GM19239 (cell line): ENCODE measurements around the gene TNP2.
A peak's percentile ranks its signal among the peaks of the same experiment; 100 is the strongest.

Experiments used
- DNase-seq: peaks from one replicate; pipeline ENCODE4 v3.0.0; 2011; ENCODE audit warnings: low spot score; ENCODE audit not compliant: insufficient read length
- FAIRE-seq: peaks from 2 replicates; lab custom pipeline; 2011; peaks lifted over from hg19 to GRCh38; lab: Jason Lieb, UNC

The TNP2 gene

DNA sequence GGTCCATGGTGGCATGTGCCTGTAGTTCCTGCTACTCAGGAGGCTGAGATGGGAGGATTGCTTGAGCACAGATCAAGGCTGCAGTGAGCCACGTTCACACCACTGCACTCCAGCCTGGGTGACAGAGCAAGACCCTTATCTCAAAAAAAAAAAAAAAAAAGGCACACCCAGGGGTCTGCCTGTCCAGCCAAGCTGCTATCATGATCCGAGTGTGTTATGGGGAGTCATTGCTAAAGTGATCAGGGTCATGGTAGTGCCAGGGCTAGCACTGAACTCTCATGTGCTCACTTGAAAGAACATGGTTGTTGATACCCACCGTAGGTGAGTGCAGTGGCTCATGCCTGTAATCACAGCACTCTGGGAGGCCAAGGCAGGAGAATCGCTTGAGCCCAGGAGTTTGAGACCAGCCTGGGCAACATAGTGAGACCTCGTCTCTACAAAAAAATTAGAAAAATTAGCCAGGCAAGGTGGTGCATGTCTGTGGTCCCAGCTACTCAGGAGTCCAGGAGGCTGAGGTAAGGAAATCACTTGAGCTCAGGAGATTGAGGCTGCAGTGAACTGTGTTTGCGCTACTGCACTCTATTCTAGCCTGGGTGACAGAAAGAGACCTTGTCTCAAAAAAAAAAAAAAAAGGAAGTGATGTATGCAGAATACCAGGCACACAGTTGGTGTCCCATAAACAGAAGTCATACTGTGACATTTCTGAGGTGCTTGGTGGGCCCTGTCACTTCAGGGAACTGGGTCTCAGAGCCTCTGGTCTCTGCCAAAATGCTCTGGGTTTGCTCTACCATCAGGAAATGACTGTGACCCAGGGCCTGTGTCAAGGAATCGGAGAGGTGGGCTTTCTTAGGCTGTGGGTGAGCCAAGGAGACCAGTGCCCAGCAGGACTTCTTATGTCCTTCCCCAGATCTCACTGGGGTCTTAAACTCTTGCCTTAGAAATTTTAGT, 9.8 kb upstream of the TNP2 start:
- DNase-seq (no peak), FAIRE-seq (no peak)

DNA sequence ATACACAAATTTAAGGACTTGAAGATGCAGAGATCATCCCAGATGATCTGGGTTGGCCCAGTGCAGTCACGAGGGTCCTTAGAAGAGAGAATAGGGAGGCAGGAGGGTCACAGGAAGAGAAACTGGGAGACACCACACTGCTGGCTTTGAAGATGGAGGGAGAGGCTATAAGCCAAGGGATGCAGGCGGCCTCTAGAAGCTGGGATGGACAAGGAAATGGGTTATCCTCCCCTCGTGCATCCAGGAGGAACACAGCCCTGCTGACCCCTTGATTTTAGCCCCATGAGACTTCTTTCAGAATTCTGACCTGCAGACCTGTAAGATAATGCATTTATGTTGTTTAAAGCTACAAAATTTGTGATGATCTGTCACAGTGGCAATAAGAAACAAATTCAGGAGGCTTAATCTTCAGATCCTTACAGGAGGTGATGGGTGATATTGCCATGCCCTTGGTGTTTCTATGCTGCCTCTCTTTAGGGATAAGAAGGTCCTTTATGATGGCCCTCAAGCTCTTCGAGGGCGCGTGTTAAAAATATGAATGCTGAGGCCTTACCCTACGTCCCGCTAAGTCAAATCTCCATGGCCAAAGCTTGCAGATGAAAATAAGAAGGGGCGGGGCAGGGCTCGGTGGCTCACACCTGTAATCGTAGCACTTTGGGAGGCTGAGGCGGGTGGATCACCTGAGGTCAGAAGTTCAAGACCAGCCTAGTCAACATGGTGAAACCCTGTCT, 8.6 kb upstream of the TNP2 start:
- DNase-seq (no peak), FAIRE-seq (no peak)

DNA sequence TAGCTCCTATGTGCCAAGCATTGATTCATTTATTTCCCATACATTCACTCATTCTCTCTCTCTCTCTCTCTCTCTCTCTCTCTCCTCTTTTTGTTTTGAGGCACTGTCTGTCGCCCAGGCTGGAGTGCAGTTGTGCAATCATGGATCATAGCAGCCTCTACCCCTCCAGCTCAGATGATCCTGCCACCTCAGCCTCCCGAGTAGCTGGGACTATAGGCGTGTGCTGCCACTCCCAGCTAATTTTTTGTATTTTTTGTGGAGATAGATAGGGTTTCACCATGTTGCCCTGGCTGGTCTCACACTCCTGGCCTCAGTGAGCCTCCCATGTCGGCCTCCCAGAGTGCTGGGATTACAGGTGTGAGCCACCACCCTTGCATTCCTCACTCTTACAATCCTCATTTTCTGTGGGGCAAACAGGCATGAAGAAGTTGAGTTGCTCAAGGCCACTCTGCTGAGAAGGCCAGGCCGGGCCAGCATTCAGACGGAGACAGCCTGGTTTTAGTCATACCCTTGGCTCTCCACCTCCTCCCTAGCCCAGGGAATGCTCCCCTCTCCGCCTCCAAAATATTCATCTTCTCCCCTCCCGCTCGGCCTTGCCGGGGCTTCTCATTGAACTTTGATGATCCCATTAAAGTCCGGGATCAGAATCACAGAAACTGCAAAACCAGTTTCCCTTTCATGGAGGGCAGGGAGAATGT, 7.9 kb upstream of the TNP2 start:
- DNase-seq (no peak), FAIRE-seq (no peak)

DNA sequence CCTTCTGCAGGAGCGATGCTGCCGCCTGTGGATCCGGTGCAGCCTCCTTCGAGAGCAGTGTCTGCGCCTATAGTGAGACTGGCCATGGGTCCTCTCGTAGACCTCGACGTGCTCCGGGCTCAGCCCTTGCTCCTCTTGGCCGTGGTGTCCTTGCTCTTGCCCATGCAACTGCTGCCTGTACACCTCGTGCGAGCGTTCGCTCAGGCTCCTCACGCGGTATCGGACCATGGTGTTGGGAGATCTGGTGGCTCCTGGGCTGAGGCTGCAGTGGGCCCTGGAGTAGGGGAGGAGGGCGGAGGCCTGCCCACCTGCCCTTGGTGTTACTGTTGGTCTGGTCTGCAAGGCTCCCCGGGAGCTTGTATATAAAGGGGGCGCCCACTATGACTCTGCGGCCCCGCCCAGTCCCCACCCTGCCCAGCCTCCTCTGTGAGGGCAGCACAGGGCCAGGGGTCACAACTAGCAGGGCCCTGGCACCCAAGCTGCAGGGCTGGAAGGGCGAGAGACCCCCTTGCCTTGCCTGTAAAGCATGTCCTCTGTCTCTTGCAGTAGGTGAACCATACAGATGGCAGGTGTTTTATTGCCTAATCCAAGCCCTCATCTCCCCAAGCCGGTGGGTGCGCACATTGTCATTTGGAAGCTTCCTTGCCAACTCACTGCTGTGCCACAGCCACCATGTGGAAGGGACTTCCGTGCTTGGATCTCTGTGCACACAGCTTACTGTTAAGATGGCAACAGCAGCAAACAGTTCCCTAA, 7.2 kb upstream of the TNP2 start, which contains the start of gene PRM2:
Gene PRM2, minus strand, starts transcription at position 338 of the 753 bp plus-strand sequence. Its CDS starts 110 bp downstream, at position 228.
- no peak for FAIRE-seq
- no peak for DNase-seq

DNA sequence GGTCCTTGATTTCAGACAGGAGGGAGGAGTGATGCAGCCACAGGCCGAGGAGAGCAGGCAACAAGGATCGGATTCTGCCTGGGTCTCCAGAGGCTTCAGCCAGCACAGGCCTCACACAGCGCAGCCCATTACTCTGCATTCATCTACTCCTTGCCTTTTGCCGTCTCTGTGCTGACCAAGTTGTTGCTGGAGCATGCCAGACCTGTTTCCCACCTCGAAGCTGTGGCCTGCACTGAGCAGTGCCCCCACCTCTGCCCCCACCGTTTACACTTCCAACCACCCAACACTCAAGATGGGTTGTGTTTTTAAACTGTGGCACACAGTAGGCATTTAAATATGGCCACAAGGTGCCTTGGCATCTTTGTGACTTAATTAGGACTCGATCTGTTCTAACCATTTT, 5.8 kb upstream of the TNP2 start:
- FAIRE-seq (no peak), DNase-seq (no peak)

DNA sequence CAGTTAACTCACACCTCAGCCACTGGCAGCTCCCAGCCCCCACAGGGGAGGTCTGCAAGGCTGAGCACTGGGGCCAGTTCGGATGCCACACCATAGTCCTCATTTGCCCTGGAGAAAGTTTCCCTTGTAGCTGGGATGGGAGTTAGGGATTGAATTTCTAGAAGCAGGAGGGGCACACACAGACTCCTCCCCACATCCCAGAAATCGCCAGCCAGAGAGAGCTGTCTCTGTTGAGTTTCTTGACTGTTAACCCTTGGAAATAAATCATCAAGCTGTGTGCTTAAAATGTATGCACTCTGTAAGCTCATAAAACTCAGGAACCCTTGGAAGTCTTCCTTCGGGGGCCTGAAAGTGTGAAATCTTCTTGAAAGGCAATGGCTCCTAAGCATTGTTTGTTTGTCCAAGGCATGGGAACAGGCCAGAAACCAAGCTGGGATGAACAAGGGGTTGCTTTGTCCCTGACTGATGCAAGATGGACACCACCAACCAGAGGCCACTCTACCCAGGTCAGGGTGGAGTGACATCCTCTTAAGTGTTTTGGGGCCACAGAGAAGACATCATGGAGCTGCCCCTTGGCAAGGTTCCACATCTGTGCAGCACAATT, 4.7 kb upstream of the TNP2 start:
- no peak for FAIRE-seq
- DNase-seq: no peak

DNA sequence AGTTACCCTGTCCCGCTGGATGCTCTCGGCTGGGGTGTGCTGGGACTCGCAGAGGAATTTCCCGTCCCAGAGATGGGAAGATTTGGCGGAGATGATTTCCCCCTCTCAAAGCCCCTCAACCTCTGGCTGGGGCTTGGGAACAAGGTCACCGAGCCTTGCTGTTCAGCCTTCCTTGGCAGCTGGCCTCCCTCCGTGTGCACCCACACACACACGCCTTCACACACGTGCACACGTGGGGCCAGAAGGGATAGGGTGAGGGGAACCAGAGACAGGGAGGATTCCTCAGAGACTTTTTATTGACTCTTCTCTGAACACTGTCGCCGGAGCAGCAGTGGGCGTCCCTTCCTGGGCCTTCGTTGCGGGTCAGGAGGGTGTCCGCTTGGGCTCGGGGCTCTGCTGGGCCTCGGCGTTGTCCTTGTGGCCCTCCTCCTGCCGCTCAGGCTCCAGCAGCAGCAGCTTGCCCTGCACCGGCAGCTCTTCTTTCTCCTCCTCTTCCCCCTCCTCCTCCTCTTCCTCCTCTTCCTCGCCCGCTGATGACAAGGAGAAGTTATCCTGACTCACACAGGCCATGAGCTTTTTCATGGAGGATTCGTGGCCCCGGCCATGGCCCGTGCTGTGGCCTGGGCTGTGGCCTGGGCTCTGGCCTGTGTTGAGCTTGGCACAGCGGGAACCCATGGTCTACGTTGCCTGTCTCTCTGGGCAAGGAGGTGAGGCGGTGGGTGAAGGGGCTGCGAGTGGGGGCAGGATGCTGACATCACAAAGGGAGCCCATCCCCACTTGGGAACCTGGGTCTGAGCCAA, 4.0 kb upstream of the TNP2 start, which contains the start of gene PRM3:
Gene PRM3, minus strand, starts transcription at position 709 of the 800 bp plus-strand sequence. Its CDS starts 34 bp downstream, at position 675.
- no peak for FAIRE-seq

DNA sequence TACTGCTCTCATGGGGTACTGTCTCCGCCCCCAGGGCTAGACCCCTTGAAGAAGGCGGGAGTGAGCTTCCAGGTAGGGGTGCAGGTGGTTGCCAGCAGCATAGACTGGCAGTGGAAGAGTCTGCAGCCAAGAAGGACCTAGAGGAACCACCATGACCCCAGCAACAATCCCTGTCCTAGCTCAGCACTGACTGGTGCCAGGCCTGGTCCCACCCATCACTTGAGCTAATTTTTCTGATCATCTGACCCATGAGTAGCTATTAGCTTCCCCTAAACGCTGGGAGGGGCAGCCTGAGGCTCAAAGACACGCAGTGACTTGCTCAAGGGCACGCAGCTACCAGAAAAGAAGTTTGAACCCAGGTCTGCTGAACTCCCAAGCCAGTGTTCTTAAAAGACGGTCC, 3.4 kb upstream of the TNP2 start:
- FAIRE-seq: no peak
- DNase-seq: no peak

More for the DNA sequence above, 4.0 kb upstream of the TNP2 start, which contains the start of gene PRM3:
- DNase-seq: no peak

DNA sequence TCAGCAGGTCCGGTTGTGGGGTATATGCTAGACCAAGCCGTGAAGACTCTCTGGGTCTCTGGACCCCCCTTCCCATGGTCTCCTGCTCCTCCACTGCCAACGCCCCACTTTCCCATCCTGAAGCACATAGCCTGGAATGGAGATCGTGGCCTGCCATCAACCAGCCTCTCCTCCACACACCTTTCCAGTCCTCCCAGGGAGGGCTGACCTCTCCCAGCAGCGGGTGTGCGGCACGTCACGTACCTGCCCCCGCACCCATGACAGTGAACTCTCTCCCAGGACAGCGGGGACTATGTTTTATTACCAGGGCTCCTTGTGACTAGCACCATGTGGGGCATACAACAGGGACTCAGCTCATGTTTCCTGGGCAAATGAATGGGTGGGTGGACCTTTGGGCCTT, 2.5 kb upstream of the TNP2 start:
- FAIRE-seq (no peak), DNase-seq (no peak)

DNA sequence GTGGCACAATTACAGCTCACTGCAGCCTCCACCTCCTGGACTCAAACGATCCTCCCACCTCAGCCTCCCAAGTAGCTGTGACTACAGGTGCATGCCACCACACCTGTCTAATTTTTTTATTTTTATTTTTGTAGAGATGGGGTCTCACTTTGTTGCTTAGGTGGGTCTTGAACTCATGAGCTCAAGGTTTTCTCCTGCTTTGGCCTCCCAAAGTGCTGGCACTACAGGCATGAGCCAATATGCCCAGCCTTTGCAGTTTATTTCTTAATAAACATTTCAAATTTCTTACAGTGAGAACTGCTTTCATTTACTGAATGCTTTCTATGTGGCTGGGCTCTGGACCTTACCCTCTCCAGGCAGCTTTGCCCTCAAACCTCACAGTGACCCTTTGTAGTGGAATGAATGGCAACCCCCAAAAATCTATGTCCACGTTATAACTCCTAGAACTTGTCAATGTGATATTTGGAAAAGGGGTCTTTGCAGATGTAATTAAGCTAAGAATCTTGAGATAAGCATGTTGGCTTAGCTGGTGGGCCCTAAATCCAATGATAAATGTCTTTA, 1.6 kb upstream of the TNP2 start:
- no peak for FAIRE-seq
- DNase-seq: no peak

DNA sequence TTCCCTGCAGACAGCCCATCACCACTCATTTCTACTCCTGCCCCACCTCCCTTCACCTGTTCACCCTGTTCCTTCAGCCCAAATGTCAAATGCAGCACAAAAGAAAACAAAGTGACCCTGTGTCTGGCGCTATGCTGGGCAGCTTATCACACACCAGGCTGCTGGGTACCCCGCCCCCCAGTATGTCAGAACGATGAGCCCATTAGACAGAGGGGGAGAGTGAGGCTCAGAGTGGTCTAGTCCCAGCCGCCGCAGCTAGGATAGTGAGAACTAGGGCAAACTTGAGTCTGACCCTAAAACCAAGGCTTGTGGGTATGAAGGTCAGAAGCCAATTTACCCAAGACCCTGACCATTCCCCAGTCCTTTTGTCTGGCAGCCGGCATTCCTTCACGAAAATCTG, 4.0 kb downstream of the TNP2 start:
- no peak for FAIRE-seq

DNA sequence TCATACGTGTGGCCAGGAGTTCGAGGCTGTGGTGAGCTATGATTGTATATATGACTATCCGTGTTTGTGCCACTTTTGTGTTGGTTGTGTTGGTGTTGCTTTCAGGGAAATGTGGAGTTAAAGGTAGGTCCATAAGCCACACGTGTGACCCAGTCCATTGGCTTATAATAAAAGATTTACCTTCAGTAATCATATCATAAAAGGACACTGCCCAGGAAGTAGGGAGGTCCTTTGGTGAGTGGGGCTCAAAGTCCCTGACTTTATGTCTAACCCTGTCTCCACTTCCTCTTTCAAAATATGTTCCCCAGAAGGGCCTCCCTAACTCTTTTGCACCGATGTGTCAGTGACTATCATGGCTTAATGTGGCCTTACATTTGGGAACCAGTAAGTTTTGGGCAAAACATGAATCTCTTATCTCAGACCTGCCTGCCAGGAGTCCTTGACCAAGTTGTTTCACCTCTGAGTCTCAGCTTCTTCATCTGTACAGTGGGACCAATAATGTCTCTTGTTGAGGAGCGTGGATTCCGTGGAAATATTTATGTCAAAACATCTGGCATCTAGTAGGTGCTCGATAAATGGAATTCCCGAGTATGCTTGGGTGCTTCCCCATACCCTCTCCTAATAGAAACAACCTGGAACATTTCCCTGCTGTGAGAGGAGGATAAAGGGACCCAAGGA, 4.8 kb downstream of the TNP2 start:
- DNase-seq (no peak), FAIRE-seq (peak; percentile 40)

More for the DNA sequence above, 4.0 kb downstream of the TNP2 start:
- DNase-seq: no peak

DNA sequence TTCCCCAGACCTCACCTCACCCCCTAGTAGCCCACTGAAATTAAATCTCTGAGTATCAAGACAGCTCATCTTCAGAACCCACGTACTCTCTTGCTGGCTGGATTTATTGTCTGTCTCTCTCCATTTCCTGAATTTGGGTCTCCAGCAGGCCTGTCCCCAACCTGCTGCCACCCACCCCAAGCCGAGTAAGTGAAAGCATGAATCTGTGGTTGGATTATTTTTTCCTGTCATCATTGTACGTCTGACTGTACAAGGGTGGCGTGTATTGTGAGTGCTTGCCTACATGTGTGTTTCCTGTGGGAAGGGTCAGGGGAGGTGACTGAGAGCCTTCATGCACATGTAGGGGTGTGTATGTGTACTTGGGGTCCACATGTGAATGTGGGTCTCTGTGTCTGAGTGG, 5.4 kb downstream of the TNP2 start:
- DNase-seq: no peak
- FAIRE-seq: peak; percentile 71

DNA sequence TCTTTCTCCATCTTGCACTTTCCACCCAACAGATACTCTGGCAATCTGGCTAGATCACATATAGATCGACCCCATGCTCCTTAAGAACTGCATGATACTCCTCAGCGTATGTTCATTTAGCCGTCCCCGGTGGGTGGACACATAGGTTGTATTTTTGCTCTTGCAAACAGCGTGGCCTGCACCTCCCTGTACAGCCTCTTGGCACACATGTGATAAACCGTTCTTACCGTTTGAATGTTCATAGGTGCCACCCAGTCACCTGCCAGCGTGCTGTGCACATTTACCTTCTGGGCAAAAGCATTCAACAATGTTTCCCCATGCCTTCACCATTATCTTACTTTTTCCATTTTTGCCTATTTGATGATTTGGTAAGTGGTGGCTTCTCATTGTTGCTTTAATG, 6.2 kb downstream of the TNP2 start:
- DNase-seq (no peak), FAIRE-seq (no peak)

DNA sequence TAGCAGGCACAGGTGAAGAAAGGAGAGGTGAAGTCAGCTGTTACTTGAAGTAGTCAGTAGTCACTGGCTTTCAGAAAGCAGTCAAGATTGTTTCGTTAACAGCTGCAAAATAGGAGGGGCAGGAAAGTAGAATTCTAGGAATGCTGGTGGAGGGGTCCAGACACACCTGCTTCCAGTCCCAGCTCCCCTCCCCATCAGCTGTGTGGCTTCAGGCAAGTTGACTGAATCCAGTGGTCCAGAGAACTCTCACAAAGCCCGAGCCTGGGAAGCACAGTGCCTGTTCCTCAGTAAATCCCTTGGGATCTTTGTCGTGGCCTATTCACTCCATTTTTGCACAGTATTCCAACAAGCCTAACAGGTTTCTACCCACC, 8.5 kb downstream of the TNP2 start:
- no peak for DNase-seq
- no peak for FAIRE-seq

DNA sequence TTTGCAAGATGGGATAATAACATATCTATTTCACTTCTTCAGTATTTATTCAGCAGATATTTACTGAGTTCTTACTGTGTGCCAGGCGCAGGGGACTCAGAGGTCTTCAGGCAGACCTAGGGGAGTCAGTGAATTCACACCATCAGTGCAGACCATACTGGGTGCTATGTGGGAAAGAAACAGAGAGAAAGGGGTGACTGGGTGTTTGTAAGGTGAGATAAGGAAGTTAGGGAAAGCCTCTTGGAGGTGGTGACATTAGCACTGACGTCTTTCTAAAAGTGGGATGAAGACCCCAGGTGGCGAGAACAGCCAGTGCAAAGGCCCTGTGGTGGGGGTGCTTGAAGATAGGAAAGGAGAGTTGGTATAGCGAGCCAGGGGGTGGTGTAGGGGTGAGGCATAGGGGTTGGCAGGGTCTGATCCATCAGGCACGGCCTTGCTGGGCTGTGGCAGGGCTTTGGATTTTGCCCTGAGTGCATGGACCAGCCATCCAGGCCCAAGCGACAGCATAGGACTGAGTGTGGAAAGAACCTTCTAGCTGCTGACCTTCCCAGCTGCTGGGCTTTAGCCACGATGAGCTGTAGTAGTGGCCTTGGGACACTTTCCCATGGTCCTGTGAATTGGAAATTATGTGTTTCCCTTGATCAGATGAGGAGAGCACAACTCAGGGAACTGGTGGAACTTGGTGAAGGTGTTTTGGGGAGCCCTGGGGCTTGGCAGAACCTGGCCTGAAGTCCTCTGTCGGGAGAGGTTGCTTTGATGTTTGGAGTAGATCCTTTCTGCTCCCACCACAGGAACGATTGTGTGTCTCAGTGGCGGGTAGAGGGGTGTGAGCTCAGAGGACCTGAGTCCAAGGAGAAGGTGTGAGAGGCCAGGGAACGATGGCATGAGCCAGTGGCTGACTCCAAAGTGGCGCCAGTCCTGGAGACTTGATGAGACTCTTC, 9.2 kb downstream of the TNP2 start:
- DNase-seq: no peak
- FAIRE-seq: no peak
